HL-60 (cell line): ENCODE data around the gene TRIO.

Source experiments
- DNase-seq, 2 experiments: peaks; one replicate each; pipeline ENCODE4 v3.0.0-alpha.2; 2010 to 2020; ENCODE audit warnings: low read depth in 1 of 2, low spot score in 1 of 2
- H3K27ac ChIP-seq: fragments of 250-450 bp; sonication (Bioruptor Pico); replicated peaks from 2 replicates; pipeline ENCODE4 v1.5.1; 2020; ENCODE audit warnings: mild to moderate bottlenecking, moderate library complexity
- H3K27me3 ChIP-seq: fragments of 250-450 bp; sonication (Bioruptor Pico); 2 replicates; pipeline ENCODE4 v1.5.1; 2021; ENCODE audit warnings: mild to moderate bottlenecking, moderate library complexity; ENCODE audit not compliant: insufficient read depth, poor library complexity, severe bottlenecking
- H3K4me3 ChIP-seq: replicated peaks from 2 replicates; pipeline ENCODE4 v1.5.1; 2011; ENCODE audit warnings: mild to moderate bottlenecking, control low read depth, low read length; ENCODE audit not compliant: insufficient read depth
- GABPA ChIP-seq: IDR thresholded peaks from 2 replicates; pipeline ENCODE4 v1.6.1; 2012; ENCODE audit warnings: low read depth
- POLR2AphosphoS5 ChIP-seq: IDR thresholded peaks from 2 replicates; pipeline ENCODE4 v1.6.1; 2012; ENCODE audit warnings: low read depth
- REST ChIP-seq: IDR thresholded peaks from 2 replicates; pipeline ENCODE4 v1.6.1; 2012; ENCODE audit warnings: low read depth; ENCODE audit not compliant: insufficient replicate concordance
- SPI1 ChIP-seq: IDR thresholded peaks from 2 replicates; pipeline ENCODE4 v1.6.1; 2012; ENCODE audit warnings: low read depth, mild to moderate bottlenecking, borderline replicate concordance
- TF ChIP-seq, protein P1 (sequence below): IDR thresholded peaks from one replicate; pipeline ENCODE4 v1.5.1; 2011; ENCODE audit warnings: low read length, control low read depth, inconsistent platforms; ENCODE audit not compliant: insufficient read depth

TRIO gene

GRCh38 chr5:14442536-14442935, 299.4 kb downstream of the TRIO start:
- no peak overlapping the region for H3K4me3 ChIP-seq
- no peaks in the 10 kb centered on the region for H3K27me3 ChIP-seq
- TF ChIP-seq REST (no peak), GABPA (no peak), POLR2AphosphoS5 (no peak), SPI1 (no peak)
- no peak overlapping the region for H3K27ac ChIP-seq
- DNase-seq: no peak

DNA sequence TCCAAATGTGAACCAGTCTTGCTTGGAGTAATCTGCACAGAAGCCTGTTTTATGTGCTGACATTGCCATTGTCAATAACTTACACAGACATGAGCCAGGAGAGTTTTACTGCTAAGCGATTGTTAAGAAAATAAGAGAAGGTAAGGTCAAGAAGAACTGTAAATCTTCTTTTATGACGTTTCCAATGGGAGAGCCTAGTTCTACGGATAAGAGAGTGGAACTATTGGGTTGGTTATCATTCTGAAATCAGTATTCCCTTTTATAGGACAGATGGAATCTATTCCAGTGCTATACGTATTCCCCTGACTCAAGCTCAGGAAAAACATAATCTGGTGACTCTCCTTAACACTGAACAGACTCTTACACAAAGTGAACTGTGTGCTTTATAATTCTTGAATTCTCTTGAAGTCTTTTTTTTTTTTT, 300.5 kb downstream of the TRIO start:
- Histone ChIP-seq H3K27ac (no peak overlapping the region), H3K4me3 (no peak overlapping the region), H3K27me3 (no peaks in the 10 kb centered on the region)
- DNase-seq: no peak
- TF ChIP-seq REST (no peak), GABPA (no peak), POLR2AphosphoS5 (no peak), SPI1 (no peak)
- TF ChIP-seq, protein P1, sequence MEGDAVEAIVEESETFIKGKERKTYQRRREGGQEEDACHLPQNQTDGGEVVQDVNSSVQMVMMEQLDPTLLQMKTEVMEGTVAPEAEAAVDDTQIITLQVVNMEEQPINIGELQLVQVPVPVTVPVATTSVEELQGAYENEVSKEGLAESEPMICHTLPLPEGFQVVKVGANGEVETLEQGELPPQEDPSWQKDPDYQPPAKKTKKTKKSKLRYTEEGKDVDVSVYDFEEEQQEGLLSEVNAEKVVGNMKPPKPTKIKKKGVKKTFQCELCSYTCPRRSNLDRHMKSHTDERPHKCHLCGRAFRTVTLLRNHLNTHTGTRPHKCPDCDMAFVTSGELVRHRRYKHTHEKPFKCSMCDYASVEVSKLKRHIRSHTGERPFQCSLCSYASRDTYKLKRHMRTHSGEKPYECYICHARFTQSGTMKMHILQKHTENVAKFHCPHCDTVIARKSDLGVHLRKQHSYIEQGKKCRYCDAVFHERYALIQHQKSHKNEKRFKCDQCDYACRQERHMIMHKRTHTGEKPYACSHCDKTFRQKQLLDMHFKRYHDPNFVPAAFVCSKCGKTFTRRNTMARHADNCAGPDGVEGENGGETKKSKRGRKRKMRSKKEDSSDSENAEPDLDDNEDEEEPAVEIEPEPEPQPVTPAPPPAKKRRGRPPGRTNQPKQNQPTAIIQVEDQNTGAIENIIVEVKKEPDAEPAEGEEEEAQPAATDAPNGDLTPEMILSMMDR: no peak

DNA sequence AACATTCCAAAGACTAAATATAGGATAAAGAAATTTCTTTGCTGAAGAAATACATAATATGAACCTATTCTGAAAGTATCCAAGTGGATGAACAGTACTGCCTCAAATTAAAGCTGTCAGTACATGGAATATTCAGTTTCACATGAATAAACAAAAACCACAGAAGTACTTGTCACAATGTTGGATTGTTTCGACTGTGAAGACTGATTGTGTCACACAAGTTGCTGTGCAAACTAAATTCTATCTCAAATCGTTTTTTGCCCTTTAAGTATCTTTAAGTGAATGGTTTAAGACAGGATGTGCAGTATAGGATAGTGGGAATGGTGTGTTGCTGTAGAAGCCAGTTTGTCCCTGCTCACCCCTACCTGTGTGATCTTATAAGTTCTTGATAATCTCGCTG, 301.0 kb downstream of the TRIO start:
- Histone ChIP-seq H3K4me3 (no peak overlapping the region), H3K27me3 (no peaks in the 10 kb centered on the region), H3K27ac (no peak overlapping the region)
- no peak for TF ChIP-seq SPI1
- no peak for TF ChIP-seq POLR2AphosphoS5
- TF ChIP-seq, protein P1: no peak
- no peak for TF ChIP-seq GABPA
- no peak for TF ChIP-seq REST
- DNase-seq: no peak

GRCh38 chr5:14445013-14445412, 301.9 kb downstream of the TRIO start:
- H3K4me3 ChIP-seq: no peak overlapping the region
- no peak for DNase-seq
- no peak overlapping the region for H3K27ac ChIP-seq
- TF ChIP-seq, protein P1: no peak
- TF ChIP-seq REST (no peak), GABPA (no peak), POLR2AphosphoS5 (no peak), SPI1 (no peak)
- no peaks in the 10 kb centered on the region for H3K27me3 ChIP-seq
